Measurements from ENCODE around the gene ZNF568.

- TF ChIP-seq EZH2 (IDR thresholded peaks at IDR 0.05; ENCODE audit: insufficient read depth, poor library complexity, severe bottlenecking) = no peak
- no peak for TF ChIP-seq EZH2phosphoT487 (IDR thresholded peaks at IDR 0.05; ENCODE audit: insufficient read depth, low read depth)
Measured at GRCh38 chr19:36963280-36963679, 47.1 kb downstream of the ZNF568 start.
